Activated T-cell treated with anti-CD3 and anti-CD28 coated beads, Interleukin-2, amount 50 U/mL, for 48 hours (primary cell): ENCODE measurements around the gene QSOX1.
"Not testable (repeated sequence)": the region's sequence is repeated elsewhere in the genome, so short reads cannot be mapped to it uniquely, and the experiment has no call there.

Experiments used
- DNase-seq, 2 experiments: peaks; one replicate each; pipeline ENCODE4 v3.0.0-alpha.2; 2020

The QSOX1 gene, protein sequence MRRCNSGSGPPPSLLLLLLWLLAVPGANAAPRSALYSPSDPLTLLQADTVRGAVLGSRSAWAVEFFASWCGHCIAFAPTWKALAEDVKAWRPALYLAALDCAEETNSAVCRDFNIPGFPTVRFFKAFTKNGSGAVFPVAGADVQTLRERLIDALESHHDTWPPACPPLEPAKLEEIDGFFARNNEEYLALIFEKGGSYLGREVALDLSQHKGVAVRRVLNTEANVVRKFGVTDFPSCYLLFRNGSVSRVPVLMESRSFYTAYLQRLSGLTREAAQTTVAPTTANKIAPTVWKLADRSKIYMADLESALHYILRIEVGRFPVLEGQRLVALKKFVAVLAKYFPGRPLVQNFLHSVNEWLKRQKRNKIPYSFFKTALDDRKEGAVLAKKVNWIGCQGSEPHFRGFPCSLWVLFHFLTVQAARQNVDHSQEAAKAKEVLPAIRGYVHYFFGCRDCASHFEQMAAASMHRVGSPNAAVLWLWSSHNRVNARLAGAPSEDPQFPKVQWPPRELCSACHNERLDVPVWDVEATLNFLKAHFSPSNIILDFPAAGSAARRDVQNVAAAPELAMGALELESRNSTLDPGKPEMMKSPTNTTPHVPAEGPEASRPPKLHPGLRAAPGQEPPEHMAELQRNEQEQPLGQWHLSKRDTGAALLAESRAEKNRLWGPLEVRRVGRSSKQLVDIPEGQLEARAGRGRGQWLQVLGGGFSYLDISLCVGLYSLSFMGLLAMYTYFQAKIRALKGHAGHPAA

DNA sequence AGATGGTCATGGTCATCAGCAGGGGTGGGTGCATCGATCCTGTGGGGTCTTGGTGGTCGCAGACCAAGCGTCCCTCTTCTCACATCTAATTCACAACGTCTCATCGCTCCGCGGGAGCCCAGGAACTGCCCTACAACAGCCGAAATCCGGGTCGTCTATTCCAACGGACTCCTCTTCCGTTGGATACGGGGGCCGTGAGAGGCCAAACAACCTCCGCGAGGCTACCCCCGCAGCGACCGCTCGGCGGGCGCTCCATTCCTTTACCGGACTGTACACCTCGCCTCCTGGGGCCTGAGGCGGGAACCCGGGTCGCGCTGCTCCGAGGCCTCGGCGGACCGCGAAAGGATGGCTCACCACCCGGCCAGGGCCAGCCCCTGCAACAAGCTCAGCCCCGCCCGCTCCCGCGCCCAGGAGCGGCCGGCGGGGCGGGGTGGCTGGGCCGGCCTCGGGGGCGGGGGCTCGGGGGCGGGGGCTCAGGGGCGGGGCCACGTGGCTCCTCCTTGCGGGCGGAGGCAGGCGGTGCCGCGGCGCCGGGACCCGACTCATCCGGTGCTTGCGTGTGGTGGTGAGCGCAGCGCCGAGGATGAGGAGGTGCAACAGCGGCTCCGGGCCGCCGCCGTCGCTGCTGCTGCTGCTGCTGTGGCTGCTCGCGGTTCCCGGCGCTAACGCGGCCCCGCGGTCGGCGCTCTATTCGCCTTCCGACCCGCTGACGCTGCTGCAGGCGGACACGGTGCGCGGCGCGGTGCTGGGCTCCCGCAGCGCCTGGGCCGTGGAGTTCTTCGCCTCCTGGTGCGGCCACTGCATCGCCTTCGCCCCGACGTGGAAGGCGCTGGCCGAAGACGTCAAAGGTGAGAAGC, at the start of gene QSOX1:
TSS of gene QSOX1 (plus strand) at position 545 of the 857 bp plus-strand sequence. CDS start at position 584, 39 bp downstream.
- peak; percentile 89 to 93 for DNase-seq

DNA sequence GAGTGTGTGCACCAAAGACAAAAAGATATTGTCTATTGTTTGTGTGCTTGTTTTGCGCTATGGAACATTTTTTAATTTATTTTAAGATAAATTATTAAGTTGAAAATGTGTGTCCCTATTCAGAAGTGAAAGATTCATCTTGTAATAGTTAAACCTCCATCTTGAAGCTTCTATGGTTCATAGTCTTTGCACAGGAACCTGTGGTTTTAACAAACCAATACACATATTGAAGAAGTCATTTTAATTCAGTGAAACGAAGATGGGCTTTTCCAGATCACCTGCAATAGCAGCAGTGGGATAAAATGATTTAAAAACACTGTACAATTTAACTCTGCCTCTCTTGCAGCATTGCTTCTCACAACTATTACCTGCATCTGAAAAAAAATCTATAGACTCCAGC, 42.6 kb upstream of the QSOX1 start:
- DNase-seq: no peak

DNA sequence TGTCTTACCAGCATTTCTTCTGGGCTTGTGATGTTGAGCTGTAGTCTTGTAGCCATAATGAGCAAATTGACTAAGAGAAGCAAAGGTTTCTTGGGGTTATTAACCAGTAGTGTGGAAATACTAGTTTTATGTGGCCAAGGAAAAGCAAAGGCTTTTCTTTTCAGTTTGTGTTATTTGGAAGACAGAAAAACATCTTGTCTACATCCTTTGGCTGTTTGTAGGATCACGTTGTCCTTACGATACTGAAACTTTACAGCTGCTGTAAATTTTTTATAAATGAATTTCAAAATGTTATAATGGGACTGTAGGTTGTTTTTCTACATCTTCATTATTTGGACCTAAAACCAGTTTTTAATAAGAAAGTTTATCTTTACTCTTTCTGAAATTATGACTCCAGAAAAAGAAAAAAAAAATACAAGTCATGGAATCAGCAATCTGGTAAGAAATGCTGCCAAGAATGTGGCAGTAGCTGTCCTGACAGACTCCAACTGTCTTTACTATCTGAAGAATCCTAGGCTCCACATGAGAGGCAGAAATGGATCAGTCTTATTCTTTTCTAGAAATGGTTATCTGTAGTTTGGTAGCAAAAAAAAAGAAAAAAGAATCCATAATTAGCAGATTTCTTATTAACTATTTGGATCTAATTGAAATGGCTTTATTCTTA, 41.6 kb upstream of the QSOX1 start:
- no peak for DNase-seq

DNA sequence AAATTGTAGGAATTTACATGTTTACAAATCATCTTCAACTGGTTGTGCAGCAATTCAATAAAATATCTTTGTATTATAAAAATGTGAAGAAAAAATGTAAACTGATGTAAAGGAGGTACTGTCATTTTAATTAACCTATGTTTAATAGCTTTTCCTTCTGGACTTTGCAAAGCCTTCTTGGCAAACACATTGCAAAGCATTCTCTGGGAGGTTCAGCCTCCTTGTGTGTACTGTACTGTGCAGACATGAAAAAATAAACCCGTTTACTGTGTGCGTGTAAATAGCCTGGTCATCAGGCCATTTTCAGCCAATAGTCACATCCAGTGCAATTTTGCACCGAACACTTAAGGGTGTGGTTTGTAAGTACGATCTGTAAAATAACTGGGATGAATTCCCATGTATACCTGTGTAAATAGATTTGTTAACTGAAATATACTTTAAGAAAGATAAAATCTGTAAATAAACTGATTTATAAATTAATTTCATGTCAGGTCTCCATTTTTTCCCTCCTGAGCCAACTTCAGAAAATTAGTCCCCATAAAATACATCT, 40.2 kb upstream of the QSOX1 start:
- no peak for DNase-seq

DNA sequence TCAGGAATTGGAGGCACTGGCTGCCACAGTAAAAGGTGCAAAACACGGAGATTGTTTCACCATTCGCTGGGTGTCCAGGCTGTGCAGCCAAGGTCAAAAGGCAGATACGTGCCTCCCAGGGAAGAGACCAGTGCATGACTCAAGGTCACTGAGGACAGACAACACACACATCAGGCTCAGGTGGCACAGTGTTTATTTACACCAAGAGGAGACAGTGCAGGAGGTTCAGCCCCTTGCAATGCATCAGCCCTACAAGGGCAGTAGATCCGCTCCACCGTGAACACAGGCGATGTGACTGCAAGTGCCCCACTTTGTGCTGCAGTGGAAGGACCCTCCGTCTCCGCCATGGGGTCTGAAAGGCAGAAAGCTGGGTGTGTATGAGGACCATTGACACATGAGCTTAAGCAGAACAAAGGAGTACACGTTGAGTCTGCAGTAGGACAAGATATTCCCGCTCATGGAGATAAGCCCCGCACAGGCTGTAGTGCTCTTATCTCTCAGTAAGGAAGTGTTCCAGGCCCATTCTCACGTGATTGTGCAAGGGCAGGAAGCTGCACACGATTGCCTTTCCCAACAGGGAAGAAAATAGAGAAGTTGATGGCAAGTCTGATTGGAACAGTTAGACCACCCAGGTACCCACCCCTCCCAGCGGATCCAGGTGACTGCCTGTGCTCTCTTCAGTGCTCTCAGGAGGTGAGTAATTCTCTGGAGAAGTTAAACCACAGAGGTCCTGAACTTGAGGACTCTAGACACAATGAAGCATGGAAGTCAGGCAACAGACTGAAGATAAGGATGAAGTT, 37.5 kb upstream of the QSOX1 start:
- no peak for DNase-seq

DNA sequence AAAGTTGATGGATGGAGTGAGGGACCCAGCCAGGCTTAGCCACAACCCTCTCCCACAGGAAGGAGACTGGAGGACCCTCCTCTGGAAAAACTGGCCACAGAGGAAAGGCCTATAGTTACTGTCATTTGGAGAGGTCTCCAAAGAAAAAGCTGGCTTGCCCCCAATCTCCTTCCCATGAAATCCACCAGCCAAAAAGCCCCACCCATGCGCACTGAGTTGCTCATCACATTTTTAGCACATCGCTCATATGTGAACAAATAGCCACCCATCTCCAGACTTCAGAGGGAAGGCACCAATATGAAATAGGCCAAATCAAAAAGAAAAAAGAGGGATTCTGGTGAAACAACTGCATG, 36.9 kb upstream of the QSOX1 start:
- DNase-seq: no peak

DNA sequence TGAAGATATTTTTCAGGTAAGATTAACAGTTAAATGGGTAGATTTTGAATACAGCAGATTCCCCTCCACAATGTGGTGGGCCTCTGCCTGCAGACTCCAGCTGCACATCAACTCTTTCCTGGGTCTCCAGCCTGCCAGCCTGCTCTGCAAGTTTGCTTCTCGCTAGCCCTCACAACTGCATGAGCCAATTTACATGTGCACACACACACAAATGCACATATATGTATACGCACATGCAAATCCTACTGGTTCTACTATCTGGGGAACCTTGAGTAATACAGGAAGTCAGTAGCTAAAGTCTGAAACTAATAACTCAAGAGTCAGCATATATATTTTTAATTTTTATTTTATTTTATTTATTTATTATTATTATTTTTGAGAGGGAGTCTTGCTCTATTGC, 34.8 kb upstream of the QSOX1 start:
- no peak for DNase-seq

DNA sequence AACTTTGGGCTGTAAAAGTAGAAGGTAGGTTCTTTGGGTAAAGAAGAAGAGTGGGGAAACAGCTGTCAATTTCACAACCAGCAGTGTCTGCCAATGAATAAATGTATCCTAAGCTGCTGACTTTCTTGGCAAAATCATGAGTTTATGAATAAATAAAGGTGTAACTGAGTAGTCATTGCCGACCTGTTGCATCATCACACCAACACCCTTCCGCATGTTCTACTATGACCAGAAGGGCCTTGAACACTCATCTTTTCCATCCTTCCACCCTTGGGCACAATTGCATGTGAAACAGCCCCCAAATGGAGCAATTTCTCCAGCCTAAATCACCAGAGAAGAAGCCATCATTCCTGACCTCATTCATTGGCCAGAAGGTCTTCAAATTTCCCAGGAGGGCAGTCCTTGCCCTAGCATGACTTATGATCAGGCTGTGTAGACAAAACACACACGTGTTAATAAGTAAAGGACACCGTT, 31.2 kb upstream of the QSOX1 start:
- DNase-seq: no peak

DNA sequence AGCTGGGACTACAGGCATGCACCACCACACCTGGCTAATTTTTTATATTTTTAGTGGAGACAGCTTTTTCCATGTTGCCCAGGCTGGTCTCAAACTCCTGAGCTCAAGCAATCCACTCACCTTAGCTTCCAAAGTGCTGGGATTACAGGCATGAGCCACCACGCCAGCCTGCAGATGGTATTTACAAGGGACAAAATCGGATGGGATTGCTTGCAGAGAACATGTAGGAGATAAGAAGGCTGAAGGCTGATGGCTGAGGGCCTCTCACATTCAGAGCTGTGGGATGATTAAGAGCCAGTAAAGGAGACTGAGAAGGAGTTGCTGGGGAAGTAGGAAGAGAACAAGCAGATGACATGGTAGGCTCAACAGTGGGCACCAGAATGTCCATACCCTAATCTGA, 24.0 kb upstream of the QSOX1 start:
- no peak for DNase-seq

DNA sequence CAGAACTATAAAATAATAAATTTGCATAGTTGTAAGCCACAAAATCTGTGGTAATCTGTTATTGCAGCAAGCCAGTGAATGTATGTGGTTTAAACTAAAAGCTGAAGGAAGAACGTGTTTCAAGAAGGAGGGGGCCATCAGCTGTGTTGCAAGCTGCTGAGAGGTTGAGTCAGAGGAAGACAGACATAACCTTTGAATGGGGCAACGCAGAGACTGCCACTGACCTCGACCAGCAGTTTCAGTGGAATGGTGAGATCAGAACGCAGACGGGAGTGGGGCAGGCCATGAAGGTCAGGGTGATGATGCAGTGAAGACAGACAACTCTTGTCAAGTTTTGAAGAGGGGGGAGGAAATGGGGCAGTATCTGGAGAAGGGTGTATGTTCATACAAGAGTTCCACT, 23.2 kb upstream of the QSOX1 start:
- peak; percentile 38 to 55 for DNase-seq

DNA sequence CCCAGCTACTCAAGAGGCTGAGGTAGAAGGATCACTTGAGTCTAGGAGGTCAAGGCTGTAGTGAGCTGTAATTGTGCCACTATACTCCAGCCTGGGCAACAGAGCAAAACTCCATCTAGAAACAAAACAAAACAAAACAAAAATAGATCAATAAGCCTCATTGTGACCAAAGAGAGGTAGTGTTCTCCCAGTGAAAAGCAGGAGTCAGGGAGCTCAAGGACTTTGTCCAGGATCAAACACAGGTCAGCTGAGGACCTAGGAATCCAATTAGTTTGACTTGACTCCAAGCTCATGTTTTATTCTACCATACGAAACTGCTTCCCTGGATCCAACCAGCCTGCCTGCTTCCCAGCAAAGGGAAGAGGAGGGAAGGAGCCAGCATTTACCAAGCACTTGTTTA, 21.5 kb upstream of the QSOX1 start:
- DNase-seq: no peak

DNA sequence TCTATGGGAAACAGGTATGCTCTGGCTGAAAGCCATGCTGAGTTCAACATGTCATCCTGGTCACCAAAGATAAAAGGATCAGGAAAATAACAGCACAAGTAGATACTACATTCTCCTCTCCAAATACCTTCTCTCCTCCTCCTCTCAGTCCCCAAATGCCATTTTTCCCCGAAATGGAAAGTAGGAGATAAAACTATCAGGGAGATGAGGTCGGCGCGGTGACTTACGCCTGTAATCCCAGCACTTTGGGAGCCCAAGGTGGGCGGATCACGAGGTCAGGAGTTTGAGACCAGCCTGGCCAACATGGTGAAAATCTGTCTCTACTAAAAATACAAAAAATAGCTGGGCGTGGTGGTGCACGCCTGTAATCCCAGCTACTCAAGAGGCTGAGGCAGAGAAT, 21.0 kb upstream of the QSOX1 start:
- DNase-seq: not testable (repeated sequence)

DNA sequence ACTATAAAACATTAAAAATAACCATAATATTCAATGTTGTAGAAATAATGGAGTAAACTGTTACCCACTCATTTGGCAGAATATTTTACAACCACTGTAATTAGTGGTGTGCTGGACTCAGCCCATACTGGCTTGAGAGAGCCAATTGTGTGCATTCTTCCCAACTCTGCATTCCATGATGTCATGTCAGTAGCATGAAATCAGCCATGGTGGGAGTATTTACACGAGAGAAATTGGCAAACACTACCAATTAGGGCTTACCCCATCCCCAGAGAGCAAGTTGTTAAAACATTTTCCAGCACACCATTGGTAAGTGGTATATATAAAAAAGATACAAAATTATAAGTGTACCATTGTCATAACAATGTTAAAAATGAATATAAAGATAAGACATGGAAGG, 19.1 kb upstream of the QSOX1 start:
- no peak for DNase-seq

DNA sequence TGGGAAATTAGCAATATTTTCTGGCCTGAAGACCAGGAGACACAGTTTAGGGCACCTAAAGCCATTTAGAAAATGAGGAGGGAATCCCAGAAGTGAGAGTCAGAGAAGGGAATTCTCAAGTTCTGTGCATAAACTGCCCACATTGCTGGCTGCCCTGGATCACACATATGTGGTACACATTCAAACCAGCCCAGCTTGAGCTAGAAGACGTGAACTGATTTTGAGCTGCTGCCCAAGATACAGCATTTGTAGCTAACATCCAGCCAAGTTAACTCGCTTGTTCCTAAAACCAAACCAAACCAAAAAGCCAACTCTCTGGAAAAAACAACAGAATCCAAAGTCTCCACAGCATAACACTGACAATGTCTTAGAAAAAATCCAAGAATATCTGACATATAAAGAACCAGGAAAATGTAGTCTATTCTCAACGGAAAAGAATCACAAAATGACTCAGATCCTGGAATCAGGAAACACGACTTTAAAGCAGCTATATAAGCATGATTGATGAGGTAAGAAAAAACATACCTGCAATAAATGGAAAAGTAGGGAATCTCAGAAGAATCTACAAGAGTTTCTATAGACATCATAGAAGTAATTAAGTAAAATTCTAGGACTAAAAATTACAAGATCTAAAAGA, 18.2 kb upstream of the QSOX1 start:
- DNase-seq: no peak

DNA sequence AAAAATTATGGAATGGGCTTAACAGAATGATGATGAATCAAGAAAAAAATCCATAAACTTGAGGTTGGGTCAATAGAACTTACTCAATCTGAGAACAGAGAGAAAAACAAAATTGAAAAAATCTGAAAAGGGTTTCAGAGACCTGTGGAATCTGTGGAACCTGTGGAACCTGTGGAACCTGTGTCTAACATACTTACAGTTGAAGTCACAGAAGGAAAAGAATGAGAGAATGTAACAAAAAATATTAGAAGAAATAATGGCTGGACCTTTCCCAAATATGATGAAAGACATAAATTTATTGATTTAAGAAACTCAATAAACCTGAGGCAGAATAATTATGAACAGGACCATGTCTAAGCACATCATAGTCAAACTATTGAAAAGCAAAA, 17.7 kb upstream of the QSOX1 start:
- DNase-seq: no peak

DNA sequence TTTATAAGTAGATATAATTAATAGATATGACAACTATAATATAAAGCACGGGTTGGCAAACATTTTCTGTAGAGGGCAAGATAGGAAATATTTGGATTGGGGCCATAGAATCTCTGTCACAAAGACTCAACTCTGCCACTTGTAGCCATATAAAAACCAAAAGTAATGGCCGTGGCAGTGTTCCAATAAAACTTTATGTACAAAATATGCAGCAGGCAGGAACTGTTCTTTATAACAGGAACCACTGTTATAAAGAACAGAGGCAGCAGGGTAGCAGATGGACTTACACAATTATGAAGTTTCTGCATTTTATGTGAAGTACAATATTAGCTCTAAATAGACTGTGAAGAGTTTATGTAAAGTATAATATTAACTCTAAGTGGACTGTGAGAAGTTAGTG, 16.9 kb upstream of the QSOX1 start:
- no peak for DNase-seq

DNA sequence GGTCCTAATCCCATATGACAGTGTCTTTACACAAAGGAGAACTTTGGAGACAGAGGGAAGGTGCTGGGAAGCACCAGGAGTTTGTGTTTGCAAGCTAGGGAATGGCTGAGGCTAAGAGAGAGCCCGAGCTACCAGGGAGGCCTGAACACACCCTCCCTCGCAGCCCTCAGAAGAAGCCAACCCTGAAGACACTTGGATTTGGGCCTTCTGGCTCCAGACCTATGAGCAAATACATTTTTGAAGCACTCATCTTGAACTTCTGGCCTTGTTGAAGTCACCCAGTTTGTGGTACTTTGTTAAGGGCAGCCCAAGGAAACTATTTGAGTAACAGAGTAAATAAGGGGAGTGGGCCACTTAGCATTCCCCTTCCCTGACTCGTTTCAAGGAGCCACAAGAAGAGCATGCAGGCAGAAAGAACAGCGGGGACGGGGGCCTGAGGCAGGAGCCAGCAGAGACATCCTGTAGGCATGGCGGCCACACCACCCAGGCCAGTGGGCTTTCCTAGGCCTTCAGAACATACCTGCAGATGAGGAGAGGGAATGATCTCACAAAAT, 13.2 kb upstream of the QSOX1 start:
- DNase-seq: no peak

DNA sequence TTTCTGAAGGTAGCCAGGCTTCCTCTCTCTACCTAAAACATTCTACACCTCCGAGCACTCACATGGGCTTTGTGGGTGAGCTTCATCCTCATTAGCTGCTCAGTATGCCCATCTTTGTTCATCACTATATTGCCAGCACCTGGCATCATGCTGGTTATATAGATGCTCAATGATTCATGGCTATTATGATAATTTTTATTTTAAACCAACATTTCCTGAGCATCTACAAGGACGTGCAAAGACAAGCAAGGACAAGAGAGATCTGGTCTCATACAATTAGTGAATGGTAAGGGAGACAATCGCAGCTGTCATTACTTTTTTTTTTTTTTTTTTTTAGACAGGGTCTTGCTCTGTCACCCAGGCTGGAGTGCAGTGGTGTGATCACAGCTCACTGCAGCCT, 11.3 kb upstream of the QSOX1 start:
- no peak for DNase-seq

DNA sequence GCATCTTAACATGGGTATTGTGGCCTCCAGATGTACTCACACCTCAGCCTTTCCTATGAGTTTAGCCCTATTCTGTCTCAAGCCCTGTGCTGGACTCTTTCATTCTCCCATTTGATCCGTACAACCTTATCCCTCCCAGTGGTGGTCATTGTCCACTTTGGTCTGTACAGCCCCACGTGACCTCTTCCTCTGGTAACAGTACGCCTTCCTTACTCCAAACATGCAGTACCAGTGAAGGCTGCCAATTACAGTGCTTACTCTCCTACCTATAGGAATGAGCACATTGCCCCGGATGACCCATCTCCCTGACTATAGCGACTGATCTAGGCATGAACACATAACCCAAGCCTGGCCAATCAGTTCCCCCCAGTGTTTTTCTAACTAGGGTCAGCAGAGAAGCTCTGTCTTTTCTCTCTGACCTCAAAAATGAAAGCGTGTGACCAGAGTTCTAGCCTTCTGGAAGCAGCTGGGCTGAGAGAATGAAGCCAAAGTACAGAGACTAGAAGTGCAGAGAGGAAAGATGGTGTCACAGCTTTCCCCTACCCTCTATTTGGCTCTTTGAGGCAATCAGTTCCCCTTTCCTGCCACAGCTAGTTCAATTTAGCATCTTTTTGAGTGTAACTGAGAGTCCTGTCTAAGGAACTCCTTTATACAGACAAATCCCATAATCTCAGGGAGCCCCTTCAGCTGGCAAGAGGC, 9.9 kb upstream of the QSOX1 start:
- DNase-seq: no peak

DNA sequence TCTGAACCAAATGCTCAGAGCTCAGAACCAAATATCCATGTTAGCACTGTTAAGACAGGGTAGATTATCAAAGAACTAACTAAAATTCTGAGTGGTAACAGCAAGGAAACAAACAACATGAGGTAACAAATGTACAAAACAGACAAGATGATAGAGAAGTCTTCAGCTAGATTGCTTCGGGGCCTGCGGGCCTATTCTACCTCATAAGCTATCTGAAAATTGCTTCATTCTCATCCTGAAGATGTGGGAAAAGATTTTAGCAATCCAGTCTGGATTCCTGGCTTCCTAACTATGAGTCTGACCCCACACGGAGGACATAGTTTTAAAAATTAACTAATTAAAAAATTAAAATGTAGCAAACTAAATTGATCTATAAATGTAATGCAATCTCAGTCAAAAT, 9.2 kb upstream of the QSOX1 start:
- no peak for DNase-seq
